ENCODE measurements around the gene FLCN.
"Not testable (repeated sequence)": the region's sequence is repeated elsewhere in the genome, so short reads cannot be mapped to it uniquely, and the experiment has no call there.

The FLCN gene

GRCh38 chr17:17186051-17186450 is 50.9 kb downstream of the FLCN start:
- Histone ChIP-seq H3K27ac (replicated peaks) (no peak overlapping the region), H3K27me3 (ENCODE audit: insufficient read depth, poor library complexity, severe bottlenecking) (no peaks in the 10 kb centered on the region), H3K4me3 (replicated peaks; ENCODE audit: insufficient read depth, low read length) (no peak overlapping the region)
- TF ChIP-seq REST (IDR thresholded peaks at IDR 0.05; ENCODE audit: insufficient replicate concordance, low read depth) (no peak), GABPA (IDR thresholded peaks at IDR 0.05; ENCODE audit: low read depth) (no peak), CTCF (IDR thresholded peaks at IDR 0.05; ENCODE audit: insufficient read depth, low read length) (no peak), POLR2AphosphoS5 (IDR thresholded peaks at IDR 0.05; ENCODE audit: low read depth) (no peak), SPI1 (IDR thresholded peaks at IDR 0.05; ENCODE audit: borderline replicate concordance, low read depth) (no peak)
- no peak for DNase-seq (ENCODE audit: low read depth in 1 of 2, low spot score in 1 of 2)

- H3K27ac ChIP-seq (replicated peaks); DNase-seq (ENCODE audit: low read depth in 1 of 2, low spot score in 1 of 2); H3K4me3 ChIP-seq (replicated peaks; ENCODE audit: insufficient read depth, low read length); H3K27me3 ChIP-seq (ENCODE audit: insufficient read depth, poor library complexity, severe bottlenecking): not testable (repeated sequence)
Observed at GRCh38 chr17:17184985-17185757, 51.8 kb downstream of the FLCN start.

- Histone ChIP-seq H3K4me3 (replicated peaks; ENCODE audit: insufficient read depth, low read length) (no peak overlapping the region), H3K27ac (replicated peaks) (no peak overlapping the region), H3K27me3 (ENCODE audit: insufficient read depth, poor library complexity, severe bottlenecking) (no peaks in the 10 kb centered on the region)
- no peak for TF ChIP-seq POLR2AphosphoS5 (IDR thresholded peaks at IDR 0.05; ENCODE audit: low read depth)
- TF ChIP-seq GABPA (IDR thresholded peaks at IDR 0.05; ENCODE audit: low read depth) = no peak
- no peak for TF ChIP-seq SPI1 (IDR thresholded peaks at IDR 0.05; ENCODE audit: borderline replicate concordance, low read depth)
- TF ChIP-seq CTCF (IDR thresholded peaks at IDR 0.05; ENCODE audit: insufficient read depth, low read length) = no peak
- TF ChIP-seq REST (IDR thresholded peaks at IDR 0.05; ENCODE audit: insufficient replicate concordance, low read depth) = no peak
- no peak for DNase-seq (ENCODE audit: low read depth in 1 of 2, low spot score in 1 of 2)
Observed at GRCh38 chr17:17183744-17184143, 53.2 kb downstream of the FLCN start.

- DNase-seq (ENCODE audit: low read depth in 1 of 2, low spot score in 1 of 2) = no peak
- TF ChIP-seq POLR2AphosphoS5 (IDR thresholded peaks at IDR 0.05; ENCODE audit: low read depth) (no peak), GABPA (IDR thresholded peaks at IDR 0.05; ENCODE audit: low read depth) (no peak), REST (IDR thresholded peaks at IDR 0.05; ENCODE audit: insufficient replicate concordance, low read depth) (no peak), SPI1 (IDR thresholded peaks at IDR 0.05; ENCODE audit: borderline replicate concordance, low read depth) (no peak), CTCF (IDR thresholded peaks at IDR 0.05; ENCODE audit: insufficient read depth, low read length) (no peak)
- no peak overlapping the region for H3K27ac ChIP-seq (replicated peaks)
Observed at GRCh38 chr17:17182598-17183136, 54.3 kb downstream of the FLCN start.

More at GRCh38 chr17:17182598-17183136, 54.3 kb downstream of the FLCN start:
- Histone ChIP-seq H3K4me3 (replicated peaks; ENCODE audit: insufficient read depth, low read length) (no peak overlapping the region), H3K27me3 (ENCODE audit: insufficient read depth, poor library complexity, severe bottlenecking) (no peaks in the 10 kb centered on the region)
